Ascending aorta (tissue), 2 donors: ENCODE results near the gene ADCY1. TPM values are rescaled to one million over a fixed set of nuclear protein-coding genes. Genes with fewer than 3 reads are reported as not detected.

ENCODE experiments used
- DNase-seq, 2 donors: peaks; one replicate each; pipeline ENCODE4 v3.0.0-alpha.2; 2019; ENCODE audit warnings: low spot score in 2 of 2
- H3K27ac ChIP-seq, 2 donors: fragments of 200-600 bp; sonication (generic); one replicate each; pipeline ENCODE4 v1.5.1; 2016 to 2017; ENCODE audit warnings: mild to moderate bottlenecking in 1 of 2
- H3K27me3 ChIP-seq: fragments of 200-600 bp; sonication (generic); one replicate; pipeline ENCODE4 v1.5.1; 2017
- H3K36me3 ChIP-seq, 2 donors: fragments of 200-600 bp; sonication (generic); one replicate each; pipeline ENCODE4 v1.5.1; 2016
- H3K4me1 ChIP-seq, 2 donors: fragments of 200-600 bp; sonication (generic); one replicate each; pipeline ENCODE4 v1.5.1; 2016 to 2017; ENCODE audit warnings: mild to moderate bottlenecking in 1 of 2
- H3K4me3 ChIP-seq, 2 donors: fragments of 200-600 bp; sonication (generic); one replicate each; pipeline ENCODE4 v1.5.1; 2016 to 2017; ENCODE audit warnings: mild to moderate bottlenecking in 1 of 2
- H3K9me3 ChIP-seq, 2 donors: fragments of 200-600 bp; sonication (generic); one replicate each; pipeline ENCODE4 v1.5.1; 2016
- intact Hi-C: fragments of 100-400 bp; cut with DNase I; formaldehyde crosslinking; loops from one replicate; pipeline ENCODE4 v1.15.1; 2023
- total RNA-seq: library from RNA; depleted of rRNA; stranded (reverse); fragments of >200 nt; gene quantifications from one replicate; pipeline ENCODE4 v1.1.0, GENCODE V29; 2016
- TF ChIP-seq, protein P1 (sequence below), 3 experiments: fragments of 200-600 bp in 2 of 3; fragments of 450-650 bp in 1 of 3; sonication (generic) in 2 of 3; IDR thresholded peaks; one replicate each; pipeline ENCODE4 v1.5.1; 2016 to 2019; ENCODE audit warnings: antibody characterized with exemption in 3 of 3, mild to moderate bottlenecking in 1 of 3, moderate library complexity in 1 of 3

ADCY1 gene
- total RNA-seq, 1 donor from 2014 or later, result 3.6 TPM

DNA sequence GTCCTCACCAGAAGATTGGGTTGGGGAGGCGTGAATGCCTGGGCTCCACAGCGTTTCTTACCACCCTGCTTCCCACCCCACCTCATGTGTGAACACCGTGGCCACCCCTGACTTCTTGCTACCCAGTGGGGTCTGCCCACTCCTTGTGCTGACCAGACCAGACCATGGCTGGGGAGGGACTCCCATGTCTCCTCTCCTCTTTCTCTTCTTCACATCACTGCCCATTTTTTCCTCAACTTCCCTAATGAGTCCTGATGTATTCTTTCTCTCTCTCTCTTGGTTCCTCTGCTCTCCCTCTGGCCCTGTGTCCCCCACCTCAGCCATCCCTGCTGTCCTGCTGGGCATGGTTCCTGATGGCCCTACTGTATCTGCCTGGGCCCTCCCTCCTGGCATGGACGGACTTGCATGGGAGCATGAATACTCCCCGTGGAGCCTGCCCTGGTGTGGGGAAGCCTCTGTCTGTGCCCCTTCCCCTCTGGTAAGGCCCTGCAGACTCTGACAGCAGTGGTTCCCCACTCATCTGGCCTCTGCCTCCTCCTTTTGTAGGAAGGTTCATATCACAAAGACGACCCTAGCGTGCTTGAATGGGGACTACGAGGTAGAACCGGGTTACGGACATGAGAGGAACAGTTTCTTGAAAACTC is 85.5 kb downstream of the ADCY1 start:
- no peak overlapping the region for H3K27ac ChIP-seq
- H3K27me3 ChIP-seq, result no peaks in the 10 kb centered on the region
- H3K4me3 ChIP-seq, result no peak overlapping the region
- no peaks in the 10 kb centered on the region for H3K36me3 ChIP-seq
- intact Hi-C loops, result no loop called here
- TF ChIP-seq, protein P1, sequence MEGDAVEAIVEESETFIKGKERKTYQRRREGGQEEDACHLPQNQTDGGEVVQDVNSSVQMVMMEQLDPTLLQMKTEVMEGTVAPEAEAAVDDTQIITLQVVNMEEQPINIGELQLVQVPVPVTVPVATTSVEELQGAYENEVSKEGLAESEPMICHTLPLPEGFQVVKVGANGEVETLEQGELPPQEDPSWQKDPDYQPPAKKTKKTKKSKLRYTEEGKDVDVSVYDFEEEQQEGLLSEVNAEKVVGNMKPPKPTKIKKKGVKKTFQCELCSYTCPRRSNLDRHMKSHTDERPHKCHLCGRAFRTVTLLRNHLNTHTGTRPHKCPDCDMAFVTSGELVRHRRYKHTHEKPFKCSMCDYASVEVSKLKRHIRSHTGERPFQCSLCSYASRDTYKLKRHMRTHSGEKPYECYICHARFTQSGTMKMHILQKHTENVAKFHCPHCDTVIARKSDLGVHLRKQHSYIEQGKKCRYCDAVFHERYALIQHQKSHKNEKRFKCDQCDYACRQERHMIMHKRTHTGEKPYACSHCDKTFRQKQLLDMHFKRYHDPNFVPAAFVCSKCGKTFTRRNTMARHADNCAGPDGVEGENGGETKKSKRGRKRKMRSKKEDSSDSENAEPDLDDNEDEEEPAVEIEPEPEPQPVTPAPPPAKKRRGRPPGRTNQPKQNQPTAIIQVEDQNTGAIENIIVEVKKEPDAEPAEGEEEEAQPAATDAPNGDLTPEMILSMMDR (IDR thresholded peaks at IDR 0.05), result no peak
- DNase-seq, result no peak
- no peaks in the 10 kb centered on the region for H3K9me3 ChIP-seq
- H3K4me1 ChIP-seq, result no peaks in the 10 kb centered on the region

DNA sequence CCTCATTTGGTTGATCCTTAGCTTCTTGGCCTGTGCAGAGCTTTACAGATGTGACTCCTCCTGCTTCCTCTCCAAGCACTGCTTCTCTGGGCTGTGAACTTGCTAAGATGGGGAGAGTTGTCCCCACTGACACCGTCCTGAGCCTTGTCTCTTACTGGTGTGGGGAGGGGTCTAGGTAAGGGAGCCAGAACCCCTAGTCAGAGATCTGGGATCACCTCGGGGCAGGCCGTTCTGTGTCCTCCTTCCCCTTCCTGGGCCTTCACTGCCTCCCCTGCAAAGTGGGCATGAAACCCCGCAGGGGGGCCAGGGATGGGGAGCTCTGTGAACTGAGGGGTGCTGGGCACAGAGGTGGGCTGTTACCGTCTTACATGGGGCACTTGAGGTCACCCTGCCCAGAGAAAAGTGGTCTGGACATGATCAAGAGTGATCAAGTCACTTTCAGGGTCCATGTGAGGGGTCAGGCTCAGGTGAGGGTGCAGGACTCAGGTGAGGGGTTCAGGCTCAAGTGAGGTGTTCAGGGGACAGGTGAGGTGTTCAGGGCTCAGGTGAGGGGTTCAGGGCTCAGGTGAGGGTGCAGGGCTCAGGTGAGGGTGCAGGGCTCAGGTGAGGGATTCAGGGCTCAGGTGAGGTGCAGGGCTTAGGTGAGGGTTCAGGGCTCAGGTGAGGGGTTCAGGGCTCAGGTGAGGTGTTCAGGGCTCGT is 86.2 kb downstream of the ADCY1 start:
- Histone ChIP-seq H3K27me3 (no peaks in the 10 kb centered on the region), H3K27ac (no peak overlapping the region), H3K9me3 (no peaks in the 10 kb centered on the region), H3K4me1 (no peaks in the 10 kb centered on the region), H3K4me3 (no peak overlapping the region), H3K36me3 (no peaks in the 10 kb centered on the region)
- TF ChIP-seq, protein P1 (IDR thresholded peaks at IDR 0.05), result no peak
- intact Hi-C loops, result no loop called here
- DNase-seq, result no peak

DNA sequence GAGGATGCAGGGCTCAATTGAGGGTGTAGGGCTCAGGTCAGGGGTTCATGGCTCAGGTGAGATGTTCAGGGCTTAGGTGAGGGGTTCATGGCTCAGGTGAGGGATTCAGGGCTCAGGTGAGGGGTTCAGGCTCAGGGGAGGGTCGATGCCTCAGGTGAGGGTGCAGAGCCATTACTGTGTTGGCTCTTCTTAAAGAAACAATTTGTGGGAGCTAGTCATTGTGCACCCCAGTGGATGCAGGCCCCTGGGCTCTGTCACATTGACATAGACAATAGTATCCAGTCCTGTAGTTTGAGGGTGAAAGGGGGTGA is 86.7 kb downstream of the ADCY1 start:
- TF ChIP-seq, protein P1 (IDR thresholded peaks at IDR 0.05), result no peak
- H3K4me3 ChIP-seq, result no peak overlapping the region

GRCh38 chr7:45661302-45661995 is 87.3 kb downstream of the ADCY1 start:
- Histone ChIP-seq H3K4me3 (no peak overlapping the region), H3K36me3 (no peaks in the 10 kb centered on the region), H3K4me1 (no peaks in the 10 kb centered on the region), H3K9me3 (no peaks in the 10 kb centered on the region), H3K27ac (no peak overlapping the region), H3K27me3 (no peaks in the 10 kb centered on the region)
- peak in 1 of 2 donors; percentile 39 for DNase-seq
- TF ChIP-seq, protein P1 (IDR thresholded peaks at IDR 0.05), result no peak
- intact Hi-C loops, result no loop called here

More for the DNA sequence above, 86.7 kb downstream of the ADCY1 start:
- Histone ChIP-seq H3K36me3 (no peaks in the 10 kb centered on the region), H3K27me3 (no peaks in the 10 kb centered on the region), H3K9me3 (no peaks in the 10 kb centered on the region), H3K27ac (no peak overlapping the region), H3K4me1 (no peaks in the 10 kb centered on the region)
- no peak for DNase-seq
- intact Hi-C loops, result no loop called here

- intact Hi-C loops, result no loop called here
- no peak overlapping the region for H3K27ac ChIP-seq
- H3K27me3 ChIP-seq, result no peaks in the 10 kb centered on the region
- TF ChIP-seq, protein P1 (IDR thresholded peaks at IDR 0.05), result no peak
- no peak overlapping the region for H3K4me3 ChIP-seq
- no peaks in the 10 kb centered on the region for H3K9me3 ChIP-seq
- no peak for DNase-seq
- no peaks in the 10 kb centered on the region for H3K36me3 ChIP-seq
- H3K4me1 ChIP-seq, result no peaks in the 10 kb centered on the region
These were observed 87.8 kb downstream of the ADCY1 start for GRCh38 chr7:45662018-45662417.
